MM.1S (cell line): ENCODE data around the gene MYO6.

Experiments
- EZH2 ChIP-seq: fragments of 300-600 bp; sonication (generic); optimal IDR thresholded peaks from 2 replicates; pipeline ENCODE3; 2017; ENCODE audit warnings: low read depth, mild to moderate bottlenecking, antibody characterized with exemption, low read length, mixed read lengths
- EZH2phosphoT487 ChIP-seq: fragments of 300-600 bp; sonication (generic); IDR thresholded peaks from 2 replicates; pipeline ENCODE4 v1.6.1; 2018; ENCODE audit warnings: antibody characterized with exemption, low read length
- TF ChIP-seq, protein P1 (sequence below): fragments of 300-600 bp; sonication (generic); IDR thresholded peaks from 2 replicates; pipeline ENCODE4 v1.5.1; 2016; ENCODE audit warnings: antibody characterized with exemption, low read length, mixed read lengths

DNA sequence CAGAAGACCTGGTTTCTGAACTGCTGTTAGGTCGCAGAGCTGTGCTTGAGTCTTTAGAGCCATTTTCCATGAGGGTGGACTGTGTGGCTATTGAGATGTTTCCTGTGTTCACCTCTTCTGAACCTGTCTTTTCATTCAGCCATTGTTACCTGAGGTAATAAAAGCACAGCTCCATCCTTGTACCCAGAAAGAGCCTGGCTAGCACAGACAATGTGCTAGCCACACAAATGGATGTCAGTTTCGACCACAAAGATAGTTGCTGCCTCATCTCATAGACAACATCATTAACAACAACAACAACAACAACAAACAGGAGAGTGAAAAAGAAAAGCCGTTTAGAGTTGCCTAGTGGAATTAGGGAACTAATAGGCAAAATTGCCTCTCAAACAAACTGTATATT lies 114.7 kb downstream of the MYO6 start:
- TF ChIP-seq, protein P1, sequence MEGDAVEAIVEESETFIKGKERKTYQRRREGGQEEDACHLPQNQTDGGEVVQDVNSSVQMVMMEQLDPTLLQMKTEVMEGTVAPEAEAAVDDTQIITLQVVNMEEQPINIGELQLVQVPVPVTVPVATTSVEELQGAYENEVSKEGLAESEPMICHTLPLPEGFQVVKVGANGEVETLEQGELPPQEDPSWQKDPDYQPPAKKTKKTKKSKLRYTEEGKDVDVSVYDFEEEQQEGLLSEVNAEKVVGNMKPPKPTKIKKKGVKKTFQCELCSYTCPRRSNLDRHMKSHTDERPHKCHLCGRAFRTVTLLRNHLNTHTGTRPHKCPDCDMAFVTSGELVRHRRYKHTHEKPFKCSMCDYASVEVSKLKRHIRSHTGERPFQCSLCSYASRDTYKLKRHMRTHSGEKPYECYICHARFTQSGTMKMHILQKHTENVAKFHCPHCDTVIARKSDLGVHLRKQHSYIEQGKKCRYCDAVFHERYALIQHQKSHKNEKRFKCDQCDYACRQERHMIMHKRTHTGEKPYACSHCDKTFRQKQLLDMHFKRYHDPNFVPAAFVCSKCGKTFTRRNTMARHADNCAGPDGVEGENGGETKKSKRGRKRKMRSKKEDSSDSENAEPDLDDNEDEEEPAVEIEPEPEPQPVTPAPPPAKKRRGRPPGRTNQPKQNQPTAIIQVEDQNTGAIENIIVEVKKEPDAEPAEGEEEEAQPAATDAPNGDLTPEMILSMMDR, result no peak
- no peak for TF ChIP-seq EZH2
- no peak for TF ChIP-seq EZH2phosphoT487
